GM12865 (cell line): Measurements from ENCODE around the gene SPEF2.

Experiments used
- DNase-seq: peaks from one replicate; pipeline ENCODE4 v3.0.0; 2010; ENCODE audit warnings: low read depth
- H3K4me3 ChIP-seq: 2 replicates; pipeline ENCODE4 v1.5.1; 2011; ENCODE audit warnings: mild to moderate bottlenecking, low read depth, low read length, control low read depth
- TF ChIP-seq, protein P1 (sequence below): IDR thresholded peaks from 2 replicates; pipeline ENCODE4 v1.5.1; 2011; ENCODE audit warnings: low read length, control low read depth, low read depth, inconsistent platforms; ENCODE audit not compliant: insufficient read depth; ENCODE audit errors: missing control alignments

The SPEF2 gene

DNA sequence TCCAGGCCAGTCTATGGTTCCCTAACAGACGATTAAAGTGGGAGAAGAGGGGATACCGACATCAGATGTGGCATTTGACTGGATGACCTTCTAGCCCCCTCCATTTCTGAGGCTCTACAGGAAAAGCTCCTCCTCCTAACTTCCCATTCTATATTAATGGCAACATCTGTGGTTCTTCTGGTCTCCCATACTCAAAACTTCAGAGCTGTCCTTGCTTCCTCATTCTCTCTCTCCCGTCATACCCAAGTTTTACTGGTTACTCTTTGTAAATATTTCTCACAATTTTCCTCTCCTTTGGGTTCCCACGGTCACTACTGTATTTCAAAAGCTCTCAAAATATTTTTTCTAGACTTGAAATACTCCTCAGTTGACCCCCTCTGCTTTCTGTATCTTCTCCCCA is 203.1 kb downstream of the SPEF2 start:
- no peak overlapping the region for H3K4me3 ChIP-seq
- no peak for DNase-seq
- TF ChIP-seq, protein P1, sequence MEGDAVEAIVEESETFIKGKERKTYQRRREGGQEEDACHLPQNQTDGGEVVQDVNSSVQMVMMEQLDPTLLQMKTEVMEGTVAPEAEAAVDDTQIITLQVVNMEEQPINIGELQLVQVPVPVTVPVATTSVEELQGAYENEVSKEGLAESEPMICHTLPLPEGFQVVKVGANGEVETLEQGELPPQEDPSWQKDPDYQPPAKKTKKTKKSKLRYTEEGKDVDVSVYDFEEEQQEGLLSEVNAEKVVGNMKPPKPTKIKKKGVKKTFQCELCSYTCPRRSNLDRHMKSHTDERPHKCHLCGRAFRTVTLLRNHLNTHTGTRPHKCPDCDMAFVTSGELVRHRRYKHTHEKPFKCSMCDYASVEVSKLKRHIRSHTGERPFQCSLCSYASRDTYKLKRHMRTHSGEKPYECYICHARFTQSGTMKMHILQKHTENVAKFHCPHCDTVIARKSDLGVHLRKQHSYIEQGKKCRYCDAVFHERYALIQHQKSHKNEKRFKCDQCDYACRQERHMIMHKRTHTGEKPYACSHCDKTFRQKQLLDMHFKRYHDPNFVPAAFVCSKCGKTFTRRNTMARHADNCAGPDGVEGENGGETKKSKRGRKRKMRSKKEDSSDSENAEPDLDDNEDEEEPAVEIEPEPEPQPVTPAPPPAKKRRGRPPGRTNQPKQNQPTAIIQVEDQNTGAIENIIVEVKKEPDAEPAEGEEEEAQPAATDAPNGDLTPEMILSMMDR, result no peak

DNA sequence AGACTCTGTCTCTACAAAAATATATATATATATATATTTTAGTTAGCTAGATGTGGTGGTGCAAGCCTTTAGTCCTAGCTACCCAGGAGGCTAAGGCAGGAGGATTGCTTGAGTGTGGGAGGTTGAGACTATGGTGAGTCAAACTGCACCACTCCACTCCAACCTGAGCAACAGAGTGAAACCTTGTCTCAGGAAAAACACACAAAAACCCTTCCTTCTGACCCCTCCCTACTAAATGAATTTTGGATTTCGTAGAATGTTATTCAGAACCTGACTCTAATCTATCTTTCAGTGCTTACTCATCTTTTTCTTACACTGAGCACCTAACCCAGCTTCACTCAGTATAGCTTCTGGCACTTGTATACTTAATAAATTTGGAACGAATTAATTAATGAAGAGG is 203.8 kb downstream of the SPEF2 start:
- H3K4me3 ChIP-seq, result no peak overlapping the region
- TF ChIP-seq, protein P1, result no peak
- DNase-seq, result no peak

DNA sequence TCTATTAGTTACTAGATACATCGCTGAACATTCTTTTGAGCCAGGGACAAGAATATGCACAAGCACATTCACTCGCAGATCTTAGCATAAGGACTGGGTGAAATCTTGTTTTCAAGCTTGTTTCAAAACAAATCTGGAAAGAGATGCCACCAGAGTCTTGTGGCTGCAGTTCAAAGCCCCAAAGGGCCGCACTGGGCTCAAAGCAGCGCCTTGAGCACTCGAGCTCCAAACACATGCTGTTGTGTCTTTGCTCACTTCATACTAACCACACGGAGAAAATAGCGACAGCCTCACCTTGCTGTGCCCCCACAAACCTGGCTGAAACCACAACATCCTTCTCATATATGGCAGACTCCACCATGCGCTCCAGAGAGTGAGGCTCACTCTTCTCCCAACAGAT is 204.8 kb downstream of the SPEF2 start:
- no peak for DNase-seq
- TF ChIP-seq, protein P1, result no peak
- H3K4me3 ChIP-seq, result no peak overlapping the region

GRCh38 chr5:35823347-35824098 is 205.9 kb downstream of the SPEF2 start:
- DNase-seq, result no peak
- TF ChIP-seq, protein P1, result no peak
- H3K4me3 ChIP-seq, result no peak overlapping the region

GRCh38 chr5:35826056-35826455 is 208.4 kb downstream of the SPEF2 start:
- no peak overlapping the region for H3K4me3 ChIP-seq
- TF ChIP-seq, protein P1, result no peak
- DNase-seq, result no peak

DNA sequence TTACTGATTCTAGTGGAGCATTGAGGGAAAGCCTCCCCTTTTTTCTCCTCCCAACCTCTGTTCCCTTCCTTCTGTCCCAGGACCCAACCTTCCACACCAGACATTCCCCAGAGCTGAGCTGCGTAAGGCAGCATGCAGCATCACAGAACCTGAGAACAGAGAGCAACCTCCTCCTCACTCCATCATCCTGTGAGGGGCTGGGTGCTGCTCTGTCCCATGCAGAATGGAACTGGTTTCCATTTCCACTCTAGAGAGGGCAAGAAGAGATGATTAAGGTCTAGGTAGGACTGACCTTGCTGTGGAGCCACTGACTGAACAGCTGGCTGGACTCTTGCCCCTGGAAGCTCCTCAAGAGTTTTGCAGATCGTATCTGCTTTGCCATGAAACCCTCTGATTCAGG is 208.9 kb downstream of the SPEF2 start:
- TF ChIP-seq, protein P1, result no peak

DNA sequence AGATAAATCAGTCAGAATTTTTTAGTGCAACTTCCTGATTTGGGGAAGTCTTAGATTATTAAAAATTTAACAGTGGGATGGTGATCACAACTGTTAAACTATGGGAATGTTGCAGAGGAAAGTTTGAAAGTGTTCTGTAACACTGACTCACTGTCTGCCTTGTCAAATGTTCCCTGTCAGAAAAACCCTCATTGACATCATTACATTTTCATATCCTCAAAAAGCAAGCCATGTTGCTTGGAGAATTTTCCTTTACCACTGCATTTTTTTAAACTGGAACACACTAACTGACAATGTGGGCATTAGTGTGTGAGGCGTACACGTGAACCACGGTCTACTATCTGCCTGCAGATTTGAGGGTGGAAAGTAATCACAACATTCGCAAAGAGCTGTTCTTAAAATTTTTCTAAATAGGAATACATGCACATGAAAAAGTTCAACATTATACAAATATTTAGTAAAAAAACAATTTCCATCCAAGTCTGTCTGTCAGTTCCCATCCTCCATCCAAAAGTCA is 210.5 kb downstream of the SPEF2 start:
- no peak for DNase-seq
- TF ChIP-seq, protein P1, result no peak
- H3K4me3 ChIP-seq, result no peak overlapping the region

More for the DNA sequence above, 208.9 kb downstream of the SPEF2 start:
- H3K4me3 ChIP-seq, result no peak overlapping the region
- DNase-seq, result no peak
